GM23248 (cell line): Measurements from ENCODE around the gene VPS13D. TPM values are rescaled to one million over a fixed set of nuclear protein-coding genes. Genes with fewer than 3 reads are reported as not detected.

Experiments used
- DNase-seq: peaks from one replicate; pipeline ENCODE4 v3.0.0-alpha.2; 2015
- H2AFZ ChIP-seq: fragments of 200-600 bp; sonication (generic); 2 replicates; pipeline ENCODE4 v1.6.1; 2016; ENCODE audit warnings: antibody characterized with exemption
- H3F3A ChIP-seq: fragments of 200-600 bp; sonication (generic); 2 replicates; pipeline ENCODE4 v1.6.1; 2016; ENCODE audit warnings: mild to moderate bottlenecking, antibody characterized with exemption, mixed run types; ENCODE audit not compliant: insufficient read depth
- H3K27ac ChIP-seq: fragments of 200-600 bp; sonication (generic); 2 replicates; pipeline ENCODE4 v1.5.1; 2016; ENCODE audit warnings: mild to moderate bottlenecking
- H3K27me3 ChIP-seq: fragments of 200-600 bp; sonication (generic); replicated peaks from 2 replicates; pipeline ENCODE4 v1.6.1; 2016; ENCODE audit warnings: mild to moderate bottlenecking; ENCODE audit not compliant: insufficient read depth
- H3K36me3 ChIP-seq: fragments of 200-600 bp; sonication (generic); 2 replicates; pipeline ENCODE4 v1.6.1; 2016; ENCODE audit warnings: low read depth, mild to moderate bottlenecking
- H3K4me1 ChIP-seq: fragments of 200-600 bp; sonication (generic); 2 replicates; pipeline ENCODE4 v1.6.1; 2016; ENCODE audit warnings: mild to moderate bottlenecking; ENCODE audit not compliant: insufficient read depth
- H3K4me2 ChIP-seq: fragments of 200-600 bp; sonication (generic); one replicate; pipeline ENCODE4 v1.6.1; 2016; ENCODE audit warnings: mild to moderate bottlenecking; ENCODE audit not compliant: unreplicated experiment
- H3K4me3 ChIP-seq: fragments of 200-600 bp; sonication (generic); 2 replicates; pipeline ENCODE4 v1.5.1; 2016; ENCODE audit warnings: mild to moderate bottlenecking
- H3K79me2 ChIP-seq: fragments of 200-600 bp; sonication (generic); 2 replicates; pipeline ENCODE4 v1.6.1; 2016; ENCODE audit warnings: mild to moderate bottlenecking; ENCODE audit not compliant: insufficient read depth
- H3K9ac ChIP-seq: fragments of 200-600 bp; sonication (generic); 2 replicates; pipeline ENCODE4 v1.6.1; 2016; ENCODE audit warnings: mild to moderate bottlenecking
- H3K9me2 ChIP-seq: fragments of 200-600 bp; sonication (generic); 2 replicates; pipeline ENCODE4 v1.6.1; 2016; ENCODE audit warnings: mixed run types, mild to moderate bottlenecking, moderate library complexity; ENCODE audit not compliant: insufficient read depth
- H3K9me3 ChIP-seq: fragments of 200-600 bp; sonication (generic); one replicate; pipeline ENCODE4 v1.6.1; 2017; ENCODE audit warnings: low read depth
- H4K20me1 ChIP-seq: fragments of 200-600 bp; sonication (generic); 2 replicates; pipeline ENCODE4 v1.6.0; 2016; ENCODE audit not compliant: insufficient read depth
- EZH2 ChIP-seq: fragments of 200-600 bp; sonication (generic); IDR thresholded peaks from 2 replicates; pipeline ENCODE4 v1.6.1; 2018; ENCODE audit warnings: antibody characterized with exemption, mild to moderate bottlenecking; ENCODE audit not compliant: insufficient read depth, poor library complexity, severe bottlenecking
- EZH2phosphoT487 ChIP-seq: fragments of 200-600 bp; sonication (generic); IDR thresholded peaks from 2 replicates; pipeline ENCODE4 v1.6.1; 2018; ENCODE audit warnings: antibody characterized with exemption, moderate library complexity, mild to moderate bottlenecking, low read depth; ENCODE audit not compliant: insufficient read depth
- WGBS, 2 experiments: methylation state at CpG; one replicate each; pipeline ENCODE4 v1.1.6; 2015 to 2017; ENCODE audit warnings: low lambda C conversion rate in 2 of 2, low coverage in 1 of 2; ENCODE audit errors: missing lambda C conversion rate in 2 of 2; 5-methylcytosine and 5-hydroxymethylcytosine counted together
- in situ Hi-C: fragments of 300-500 bp; cut with MboI; formaldehyde crosslinking; loops from 2 replicates; pipeline ENCODE4 v1.15.0; 2020
- polyA plus RNA-seq: library from polyadenylated mRNA; unstranded; fragments of >200 nt; fragmentation: Nextera tagmentation; extraction: Ambion mirVana; gene quantifications from 2 replicates; pipeline ENCODE4 v1.2.1, GENCODE V29; 2016
- total RNA-seq: library from RNA; depleted of rRNA; stranded (reverse); fragments of >200 nt; shearing (Covaris generic); gene quantifications from 2 replicates; pipeline ENCODE4 v1.2.3, GENCODE V29; 2014

Gene VPS13D
- total and polyA plus RNA-seq, 2 experiments from 2014 or later, result 6.8 to 16.4 TPM

DNA sequence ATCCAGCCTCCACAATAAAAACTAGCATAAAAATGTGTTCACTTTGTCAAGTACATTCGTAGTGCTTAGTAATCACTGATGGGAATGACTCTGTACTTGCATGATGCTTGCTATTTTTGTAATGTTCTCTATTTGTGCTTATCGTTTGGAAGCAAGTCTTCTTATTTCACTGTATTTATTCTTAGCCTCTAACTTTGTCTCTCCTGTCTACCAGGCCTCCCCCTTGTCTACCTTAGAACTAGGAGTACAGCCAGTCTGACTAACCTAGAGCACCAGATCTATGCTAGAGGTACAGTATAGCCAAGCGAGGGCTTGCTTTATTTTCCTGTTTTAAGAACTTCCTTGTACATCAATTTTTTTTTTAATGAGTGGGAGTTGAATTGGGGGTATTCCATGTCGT lies 108.2 kb downstream of the VPS13D start:
- no peak overlapping the region for H3K27ac ChIP-seq

DNA sequence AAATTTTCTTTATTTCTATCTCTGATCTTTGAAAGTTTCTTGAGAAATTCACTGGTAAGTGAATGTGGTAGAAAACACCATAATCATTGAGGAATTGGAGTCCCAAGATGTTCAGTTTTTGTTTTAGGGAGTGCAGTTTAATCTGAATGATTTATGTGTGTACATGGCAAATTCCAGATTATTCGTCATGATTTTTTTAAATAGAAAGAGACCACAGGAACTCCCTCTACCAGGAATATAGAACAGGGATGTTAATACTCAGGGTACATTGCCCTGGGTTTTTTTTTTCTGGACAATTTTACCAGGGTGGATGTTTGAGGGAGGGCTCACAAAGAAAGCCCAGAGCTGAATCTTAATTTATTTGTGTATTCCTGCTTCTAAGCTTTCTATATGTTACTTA lies 109.0 kb downstream of the VPS13D start:
- in situ Hi-C loops, result no loop called here
- Histone ChIP-seq H3K9me2 (no peaks in the 10 kb centered on the region), H3F3A (no peaks in the 10 kb centered on the region), H3K9ac (no peak overlapping the region), H3K4me1 (no peaks in the 10 kb centered on the region), H3K79me2 (no peaks in the 10 kb centered on the region), H3K27me3 (no peaks in the 10 kb centered on the region), H3K4me2 (no peak overlapping the region), H3K36me3 (peaks cover 22% of the 10 kb centered on the region; the same call in 1 of the 2 replicates), H3K9me3 (no peaks in the 10 kb centered on the region), H3K4me3 (no peak overlapping the region), H3K27ac (no peak overlapping the region), H2AFZ (no peak overlapping the region), H4K20me1 (no peaks in the 10 kb centered on the region)
- DNase-seq, result no peak
- TF ChIP-seq EZH2 (no peak), EZH2phosphoT487 (no peak)
- 31 to 33% methylated on average over 1 of the region's 1 CpG for WGBS, 2 experiments

More for the DNA sequence above, 108.2 kb downstream of the VPS13D start:
- peaks cover 23% of the 10 kb centered on the region; the same call in 1 of the 2 replicates for H3K36me3 ChIP-seq
- H4K20me1 ChIP-seq, result no peaks in the 10 kb centered on the region
- no peak overlapping the region for H3K9ac ChIP-seq
- in situ Hi-C loops, result no loop called here
- no peak overlapping the region for H2AFZ ChIP-seq
- H3K4me2 ChIP-seq, result no peak overlapping the region
- no peaks in the 10 kb centered on the region for H3F3A ChIP-seq
- H3K27me3 ChIP-seq, result no peaks in the 10 kb centered on the region
- H3K4me3 ChIP-seq, result no peak overlapping the region
- no peak for TF ChIP-seq EZH2
- no peak for TF ChIP-seq EZH2phosphoT487
- H3K4me1 ChIP-seq, result no peaks in the 10 kb centered on the region
- WGBS, 2 experiments, result 86 to 90% methylated on average over 4 of the region's 4 CpGs
- no peak for DNase-seq
- no peaks in the 10 kb centered on the region for H3K9me2 ChIP-seq
- no peaks in the 10 kb centered on the region for H3K9me3 ChIP-seq
- no peaks in the 10 kb centered on the region for H3K79me2 ChIP-seq

DNA sequence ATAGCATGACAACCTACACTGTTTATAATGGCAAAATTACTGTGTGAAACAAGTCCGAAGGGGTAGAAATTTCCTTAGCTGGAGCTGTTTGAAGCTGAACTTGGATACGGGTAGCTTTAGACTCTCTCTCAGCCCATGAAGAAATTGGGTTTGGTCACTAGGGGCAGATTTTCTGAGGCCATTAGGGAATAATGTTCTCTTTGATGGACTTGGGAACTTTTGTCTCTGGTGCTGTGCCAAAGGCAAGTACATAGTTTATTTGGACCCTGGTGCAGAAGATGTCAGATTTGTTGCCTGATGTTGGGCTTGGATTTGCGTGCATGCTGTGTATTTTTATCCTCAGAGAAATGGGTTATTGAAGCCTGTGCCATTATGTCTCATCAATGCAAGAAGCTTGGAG lies 109.6 kb downstream of the VPS13D start:
- DNase-seq, result peak; percentile 7
- 50 to 61% methylated on average over 3 of the region's 3 CpGs for WGBS, 2 experiments
- H2AFZ ChIP-seq, result no peak overlapping the region

DNA sequence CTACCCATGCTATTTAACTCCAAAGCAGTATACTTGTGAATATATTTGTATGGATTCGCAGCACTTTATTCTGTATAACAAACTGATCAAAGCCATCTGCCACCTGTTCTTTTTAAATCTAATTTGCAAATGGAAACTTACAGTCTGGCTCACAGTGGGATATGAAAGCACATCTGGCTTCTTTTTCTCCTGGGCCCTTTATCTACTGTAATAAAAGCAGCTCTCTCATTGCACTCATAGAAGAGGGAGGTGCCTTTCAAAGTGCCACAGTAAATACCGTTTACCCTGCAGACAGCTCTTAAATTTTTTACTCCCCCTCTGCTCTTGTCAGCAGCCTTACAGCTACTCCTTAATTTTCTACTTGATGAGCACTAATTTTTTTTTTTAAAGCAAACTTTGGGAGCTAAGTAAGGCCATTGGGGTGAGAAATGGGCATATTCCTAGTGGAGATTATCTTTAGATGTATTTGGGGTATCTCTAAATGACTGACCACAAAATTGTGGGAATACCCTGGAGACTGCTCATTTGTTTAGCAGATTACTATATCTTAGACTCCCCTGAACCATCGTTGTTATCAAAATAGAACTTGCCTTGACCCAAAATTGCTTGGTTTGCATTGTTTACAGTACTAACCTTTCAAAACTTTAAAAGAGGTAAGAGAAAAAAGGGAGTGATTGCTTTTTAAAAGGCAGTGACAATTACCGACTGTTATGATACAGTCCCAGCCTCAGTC lies 110.1 kb downstream of the VPS13D start:
- Histone ChIP-seq H3K36me3 (peaks cover 18% of the 10 kb centered on the region; the same call in 1 of the 2 replicates), H3K9ac (no peak overlapping the region), H3F3A (no peaks in the 10 kb centered on the region), H2AFZ (no peak overlapping the region), H3K4me2 (no peak overlapping the region), H3K4me1 (no peaks in the 10 kb centered on the region), H3K27ac (no peak overlapping the region), H4K20me1 (no peaks in the 10 kb centered on the region), H3K9me3 (no peaks in the 10 kb centered on the region), H3K4me3 (no peak overlapping the region), H3K9me2 (no peaks in the 10 kb centered on the region), H3K27me3 (no peaks in the 10 kb centered on the region), H3K79me2 (no peaks in the 10 kb centered on the region)
- in situ Hi-C loops, result no loop called here
- no peak for DNase-seq
- TF ChIP-seq EZH2phosphoT487 (no peak), EZH2 (no peak)
- WGBS, 2 experiments, result 46 to 48% methylated on average over 4 of the region's 4 CpGs

More for the DNA sequence above, 109.6 kb downstream of the VPS13D start:
- Histone ChIP-seq H3K27me3 (no peaks in the 10 kb centered on the region), H3K4me1 (no peaks in the 10 kb centered on the region), H3F3A (no peaks in the 10 kb centered on the region), H3K4me2 (no peak overlapping the region), H3K9ac (no peak overlapping the region), H3K27ac (no peak overlapping the region), H3K9me2 (no peaks in the 10 kb centered on the region), H3K9me3 (no peaks in the 10 kb centered on the region), H3K36me3 (peaks cover 22% of the 10 kb centered on the region; the same call in 1 of the 2 replicates), H4K20me1 (no peaks in the 10 kb centered on the region), H3K79me2 (no peaks in the 10 kb centered on the region), H3K4me3 (no peak overlapping the region)
- in situ Hi-C loops, result no loop called here
- TF ChIP-seq EZH2phosphoT487, result no peak
- TF ChIP-seq EZH2, result no peak
